SK-N-SH (cell line): Measurements from ENCODE around the gene MAK. TPM values are rescaled to one million over a fixed set of nuclear protein-coding genes. Genes with fewer than 3 reads are reported as not detected.

Source experiments
- CTCF ChIA-PET: fragments of 300-600, 350-600 bp; formaldehyde crosslinking; extraction: SDS; loops from one replicate; lab custom pipeline; 2021; lab: Yijun Ruan, JAX
- POLR2A ChIA-PET: fragments of 350-600 bp; sonication (Branson Sonifier 250); formaldehyde crosslinking; extraction: SDS; loops from one replicate; lab custom pipeline; 2020; ENCODE audit warnings: antibody characterized with exemption, inconsistent platforms; lab: Yijun Ruan, JAX
- DNase-seq: peaks from one replicate; pipeline ENCODE4 v3.0.0; 2012
- H2AFZ ChIP-seq: fragments of 200-600 bp; sonication (generic); 2 replicates; pipeline ENCODE4 v1.8.1; 2016; ENCODE audit warnings: antibody characterized with exemption, mild to moderate bottlenecking, low read depth
- H3F3A ChIP-seq: fragments of 200-600 bp; sonication (generic); replicated peaks from 2 replicates; pipeline ENCODE3; 2016; ENCODE audit warnings: antibody characterized with exemption, mild to moderate bottlenecking; ENCODE audit not compliant: insufficient read depth
- H3K27ac ChIP-seq, 2 experiments: fragments of 200-500 bp in 1 of 2; fragments of 200-600 bp in 1 of 2; sonication (Bioruptor generic) in 1 of 2; sonication (generic), shearing (Covaris generic) in 1 of 2; 2 replicates each; pipeline versions ENCODE4 v1.5.1 to v1.6.1; 2014 to 2016; ENCODE audit warnings: low read depth in 2 of 2, inconsistent platforms in 1 of 2, low read length in 1 of 2, mild to moderate bottlenecking in 1 of 2, mixed read lengths in 1 of 2
- H3K27me3 ChIP-seq: fragments of 200-600 bp; sonication (generic), shearing (Covaris generic); 2 replicates; pipeline ENCODE4 v1.6.1; 2016; ENCODE audit warnings: mixed run types; ENCODE audit not compliant: insufficient read depth
- H3K36me3 ChIP-seq, 2 experiments: fragments of 200-500 bp in 1 of 2; fragments of 200-600 bp in 1 of 2; sonication (Bioruptor generic) in 1 of 2; sonication (generic) in 1 of 2; replicated peaks in 1 of 2; 2 replicates each; pipeline versions ENCODE3 to v1.5.1; 2014 to 2016; ENCODE audit warnings: low read length in 1 of 2, mild to moderate bottlenecking in 1 of 2; ENCODE audit not compliant: insufficient read depth in 2 of 2, control insufficient read depth in 1 of 2
- H3K4me1 ChIP-seq, 2 experiments: fragments of 200-500 bp in 1 of 2; fragments of 200-600 bp in 1 of 2; sonication (Bioruptor generic) in 1 of 2; sonication (generic), shearing (Covaris generic) in 1 of 2; 2 replicates each; pipeline versions ENCODE4 v1.5.1 to v1.6.1; 2014 to 2016; ENCODE audit warnings: low read depth in 1 of 2, low read length in 1 of 2, mixed run types in 1 of 2; ENCODE audit not compliant: insufficient read depth in 2 of 2, control insufficient read depth in 1 of 2
- H3K4me2 ChIP-seq: fragments of 200-600 bp; sonication (generic), shearing (Covaris generic); 2 replicates; pipeline ENCODE4 v1.6.1; 2017; ENCODE audit warnings: mixed run types
- H3K4me3 ChIP-seq, 2 experiments: fragments of 200-500 bp in 1 of 2; fragments of 200-600 bp in 1 of 2; sonication (Bioruptor generic) in 1 of 2; sonication (generic), shearing (Covaris generic) in 1 of 2; 2 replicates each; pipeline versions ENCODE4 v1.5.1 to v1.8.1; 2014 to 2016; ENCODE audit warnings: low read depth in 2 of 2, inconsistent platforms in 1 of 2, low read length in 1 of 2, mild to moderate bottlenecking in 1 of 2, mixed read lengths in 1 of 2, moderate library complexity in 1 of 2
- H3K79me2 ChIP-seq: fragments of 200-600 bp; sonication (generic); 2 replicates; pipeline ENCODE4 v1.8.1; 2017; ENCODE audit warnings: mild to moderate bottlenecking; ENCODE audit not compliant: insufficient read depth
- H3K9ac ChIP-seq: fragments of 200-600 bp; sonication (generic); 2 replicates; pipeline ENCODE4 v1.6.1; 2017; ENCODE audit warnings: mixed run types
- H3K9me2 ChIP-seq: fragments of 200-600 bp; sonication (generic); 2 replicates; pipeline ENCODE4 v1.6.1; 2017; ENCODE audit warnings: mixed run types
- H3K9me3 ChIP-seq: fragments of 200-600 bp; sonication (generic); 2 replicates; pipeline ENCODE4 v1.6.1; 2017; ENCODE audit warnings: mixed run types, mild to moderate bottlenecking, moderate library complexity
- H4K20me1 ChIP-seq: fragments of 200-600 bp; sonication (generic); 2 replicates; pipeline ENCODE4 v1.6.1; 2017; ENCODE audit warnings: mild to moderate bottlenecking, mixed run types; ENCODE audit not compliant: insufficient read depth
- CHD2 ChIP-seq: fragments of 150-350 bp; IDR thresholded peaks from 2 replicates; pipeline ENCODE4 v1.6.1; 2018; ENCODE audit warnings: low read length; ENCODE audit not compliant: partially characterized antibody
- EP300 ChIP-seq, 2 experiments: IDR thresholded peaks; 2 replicates each; pipeline versions ENCODE4 v1.4.0 to v1.6.1; 2012; ENCODE audit warnings: borderline replicate concordance in 1 of 2, low read depth in 1 of 2, low read length in 1 of 2
- EZH2phosphoT487 ChIP-seq: fragments of 200-600 bp; sonication (generic); IDR thresholded peaks from 2 replicates; pipeline ENCODE4 v1.6.1; 2017; ENCODE audit warnings: low read depth, mixed run types, mild to moderate bottlenecking, antibody characterized with exemption, moderate library complexity, borderline replicate concordance
- FOXJ3 ChIP-seq: sonication (generic); formaldehyde crosslinking; IDR thresholded peaks from 2 replicates; pipeline ENCODE4 v1.5.1; 2020; ENCODE audit warnings: mild to moderate bottlenecking, missing genetic modification reagents
- FOXM1 ChIP-seq: IDR thresholded peaks from 2 replicates; pipeline ENCODE4 v1.4.0; 2012; ENCODE audit warnings: low read depth, mild to moderate bottlenecking
- GATA2 ChIP-seq: sonication (generic); formaldehyde crosslinking; IDR thresholded peaks from 2 replicates; pipeline ENCODE4 v1.5.0; 2020; ENCODE audit warnings: mild to moderate bottlenecking, missing genetic modification reagents
- JUND ChIP-seq: IDR thresholded peaks from 2 replicates; pipeline ENCODE4 v1.4.0; 2012
- NFIC ChIP-seq: IDR thresholded peaks from 2 replicates; pipeline ENCODE4 v1.4.0; 2012; ENCODE audit warnings: borderline replicate concordance
- RCOR1 ChIP-seq: fragments of 150-350 bp; IDR thresholded peaks from 2 replicates; pipeline ENCODE4 v1.6.1; 2017; ENCODE audit warnings: antibody characterized with exemption, low read length
- RFX5 ChIP-seq: IDR thresholded peaks from 2 replicates; pipeline ENCODE4 v1.6.1; 2012; ENCODE audit warnings: mild to moderate bottlenecking, improper control_type of control experiment, low read length
- RXRA ChIP-seq: IDR thresholded peaks from 2 replicates; pipeline ENCODE4 v1.4.0; 2012; ENCODE audit warnings: low read depth, mild to moderate bottlenecking, borderline replicate concordance
- SMC3 ChIP-seq: IDR thresholded peaks from 2 replicates; pipeline ENCODE4 v1.6.1; 2012; ENCODE audit warnings: low read depth, low read length, improper control_type of control experiment
- TEAD4 ChIP-seq: IDR thresholded peaks from 2 replicates; pipeline ENCODE4 v1.4.0; 2012; ENCODE audit warnings: mild to moderate bottlenecking, borderline replicate concordance; ENCODE audit not compliant: insufficient read depth
- YY1 ChIP-seq: IDR thresholded peaks from 2 replicates; pipeline ENCODE4 v1.4.0; 2012; ENCODE audit warnings: low read depth, mild to moderate bottlenecking
- WGBS: methylation state at CpG from one replicate; pipeline ENCODE4 v1.1.6; 2017; ENCODE audit warnings: low lambda C conversion rate; 5-methylcytosine and 5-hydroxymethylcytosine counted together
- polyA plus RNA-seq, 3 experiments: library from polyadenylated mRNA; depleted of rRNA; stranded (reverse); fragments of >200 nt; gene quantifications; 2 replicates each; pipeline ENCODE4 v1.2.3, GENCODE V29; 2012
- TF ChIP-seq, protein P1 (sequence below): fragments of 200-600 bp; sonication (generic); IDR thresholded peaks from 2 replicates; pipeline ENCODE4 v1.6.1; 2017; ENCODE audit warnings: antibody characterized with exemption, mild to moderate bottlenecking, moderate library complexity
- TF ChIP-seq, protein P2 (sequence below): IDR thresholded peaks from 2 replicates; pipeline ENCODE4; 2012
- TF ChIP-seq, protein P3 (sequence below): IDR thresholded peaks from 2 replicates; pipeline ENCODE4 v1.4.0; 2012; ENCODE audit warnings: low read depth
- TF ChIP-seq, protein P4 (sequence below): fragments of 150-350 bp; IDR thresholded peaks from 2 replicates; pipeline ENCODE4 v1.6.1; 2016; ENCODE audit warnings: mild to moderate bottlenecking, low read depth, low read length
- TF ChIP-seq, protein P5 (sequence below): IDR thresholded peaks from 2 replicates; pipeline ENCODE4 v1.6.1; 2012; ENCODE audit warnings: mild to moderate bottlenecking, low read depth, low read length, moderate library complexity

The MAK gene
- polyA plus RNA-seq, 1 of the 3 experiments (the other 2 are of a cell fraction), result 0.02 TPM

DNA sequence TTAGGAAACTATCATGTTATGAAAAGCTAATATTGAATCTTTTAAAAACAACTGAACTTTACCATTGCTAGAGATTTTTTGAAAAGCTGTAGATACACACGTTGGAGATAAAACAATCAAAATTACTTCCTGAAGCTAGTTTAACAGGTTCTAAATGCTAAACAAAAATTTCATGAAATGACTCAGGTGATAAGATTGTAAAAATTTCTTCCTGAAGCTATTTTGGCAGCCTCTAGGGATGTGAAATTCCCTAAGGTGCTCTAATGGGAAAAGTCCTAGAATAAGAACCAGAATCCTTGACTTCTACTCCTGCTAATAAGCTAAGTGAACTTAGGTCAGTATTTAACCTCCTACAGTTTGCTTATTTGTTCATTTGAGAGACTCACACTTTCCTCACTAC lies 35.0 kb upstream of the MAK start:
- 30% methylated on average over 1 of the region's 1 CpG for WGBS
- Histone ChIP-seq H3K4me3 (no peak overlapping the region), H3F3A (no peaks in the 10 kb centered on the region), H3K79me2 (no peaks in the 10 kb centered on the region), H3K27me3 (no peaks in the 10 kb centered on the region), H3K9ac (no peak overlapping the region), H3K9me2 (no peaks in the 10 kb centered on the region)
- TF ChIP-seq NFIC (no peak), RCOR1 (no peak), FOXM1 (no peak)
- TF ChIP-seq, protein P1, sequence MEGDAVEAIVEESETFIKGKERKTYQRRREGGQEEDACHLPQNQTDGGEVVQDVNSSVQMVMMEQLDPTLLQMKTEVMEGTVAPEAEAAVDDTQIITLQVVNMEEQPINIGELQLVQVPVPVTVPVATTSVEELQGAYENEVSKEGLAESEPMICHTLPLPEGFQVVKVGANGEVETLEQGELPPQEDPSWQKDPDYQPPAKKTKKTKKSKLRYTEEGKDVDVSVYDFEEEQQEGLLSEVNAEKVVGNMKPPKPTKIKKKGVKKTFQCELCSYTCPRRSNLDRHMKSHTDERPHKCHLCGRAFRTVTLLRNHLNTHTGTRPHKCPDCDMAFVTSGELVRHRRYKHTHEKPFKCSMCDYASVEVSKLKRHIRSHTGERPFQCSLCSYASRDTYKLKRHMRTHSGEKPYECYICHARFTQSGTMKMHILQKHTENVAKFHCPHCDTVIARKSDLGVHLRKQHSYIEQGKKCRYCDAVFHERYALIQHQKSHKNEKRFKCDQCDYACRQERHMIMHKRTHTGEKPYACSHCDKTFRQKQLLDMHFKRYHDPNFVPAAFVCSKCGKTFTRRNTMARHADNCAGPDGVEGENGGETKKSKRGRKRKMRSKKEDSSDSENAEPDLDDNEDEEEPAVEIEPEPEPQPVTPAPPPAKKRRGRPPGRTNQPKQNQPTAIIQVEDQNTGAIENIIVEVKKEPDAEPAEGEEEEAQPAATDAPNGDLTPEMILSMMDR, result no peak
- TF ChIP-seq, all 33 proteins: peak for 0
- Histone ChIP-seq H3K4me1 (no peaks in the 10 kb centered on the region), H3K36me3 (no peaks in the 10 kb centered on the region), H3K27ac (no peak overlapping the region), H2AFZ (no peak overlapping the region), H3K4me2 (no peak overlapping the region), H4K20me1 (no peaks in the 10 kb centered on the region), H3K9me3 (no peaks in the 10 kb centered on the region)
- no peak for DNase-seq
- CTCF ChIA-PET, result interaction anchor here (0.9 to 1.0 kb wide), 2 partner anchors 12 to 195 kb away, joined by 3 to 4 read pairs; no protein-coding TSS in a partner anchor
- POLR2A ChIA-PET, result no interaction called here

DNA sequence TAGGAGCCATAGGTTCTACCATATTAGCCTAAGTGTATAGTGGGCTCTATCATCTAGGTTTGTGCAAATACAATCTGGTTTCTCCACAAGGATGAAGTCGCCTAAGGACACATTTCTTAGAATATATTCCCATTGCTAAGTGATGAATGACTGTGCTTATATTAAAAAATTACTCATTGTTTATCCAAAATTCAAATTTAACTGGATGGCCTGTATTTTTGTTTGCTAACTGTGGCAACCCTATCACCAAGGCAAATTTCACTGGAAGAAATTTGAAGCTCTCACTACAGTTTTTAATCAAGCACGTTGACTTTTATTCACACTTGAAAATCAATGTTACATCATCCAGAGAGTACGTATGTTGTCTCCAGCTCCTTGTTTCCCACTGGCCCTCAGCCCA lies 29.6 kb upstream of the MAK start:
- 58% methylated on average over 3 of the region's 3 CpGs for WGBS
- POLR2A ChIA-PET, result no interaction called here
- Histone ChIP-seq H3K36me3 (no peaks in the 10 kb centered on the region), H3F3A (no peaks in the 10 kb centered on the region), H3K27ac (no peak overlapping the region), H3K79me2 (no peaks in the 10 kb centered on the region), H3K9me3 (no peaks in the 10 kb centered on the region), H3K4me2 (no peak overlapping the region), H3K27me3 (no peaks in the 10 kb centered on the region), H3K4me3 (no peak overlapping the region), H2AFZ (no peak overlapping the region), H3K9ac (no peak overlapping the region), H3K9me2 (no peaks in the 10 kb centered on the region), H4K20me1 (no peaks in the 10 kb centered on the region), H3K4me1 (no peaks in the 10 kb centered on the region)
- no peak for DNase-seq
- CTCF ChIA-PET, result no interaction called here
- TF ChIP-seq JUND, result no peak
- TF ChIP-seq, protein P2, sequence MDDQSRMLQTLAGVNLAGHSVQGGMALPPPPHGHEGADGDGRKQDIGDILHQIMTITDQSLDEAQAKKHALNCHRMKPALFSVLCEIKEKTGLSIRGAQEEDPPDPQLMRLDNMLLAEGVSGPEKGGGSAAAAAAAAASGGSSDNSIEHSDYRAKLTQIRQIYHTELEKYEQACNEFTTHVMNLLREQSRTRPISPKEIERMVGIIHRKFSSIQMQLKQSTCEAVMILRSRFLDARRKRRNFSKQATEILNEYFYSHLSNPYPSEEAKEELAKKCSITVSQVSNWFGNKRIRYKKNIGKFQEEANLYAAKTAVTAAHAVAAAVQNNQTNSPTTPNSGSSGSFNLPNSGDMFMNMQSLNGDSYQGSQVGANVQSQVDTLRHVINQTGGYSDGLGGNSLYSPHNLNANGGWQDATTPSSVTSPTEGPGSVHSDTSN, result no peak
- no peak for TF ChIP-seq FOXM1
- TF ChIP-seq RXRA, result no peak
- no peak for TF ChIP-seq RFX5
- TF ChIP-seq EZH2phosphoT487, result no peak
- no peak for TF ChIP-seq FOXJ3 (CRISPR knock-in tag)
- no peak for TF ChIP-seq YY1
- no peak for TF ChIP-seq SMC3
- TF ChIP-seq, protein P3, sequence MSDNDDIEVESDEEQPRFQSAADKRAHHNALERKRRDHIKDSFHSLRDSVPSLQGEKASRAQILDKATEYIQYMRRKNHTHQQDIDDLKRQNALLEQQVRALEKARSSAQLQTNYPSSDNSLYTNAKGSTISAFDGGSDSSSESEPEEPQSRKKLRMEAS, result no peak
- TF ChIP-seq CHD2, result no peak
- TF ChIP-seq GATA2 (CRISPR knock-in tag), result no peak
- no peak for TF ChIP-seq TEAD4
- no peak for TF ChIP-seq EP300 (IDR thresholded peaks at IDR 0.05; ENCODE audit: borderline replicate concordance in 1 of 2, low read depth in 1 of 2, low read length in 1 of 2)
- TF ChIP-seq, protein P4, sequence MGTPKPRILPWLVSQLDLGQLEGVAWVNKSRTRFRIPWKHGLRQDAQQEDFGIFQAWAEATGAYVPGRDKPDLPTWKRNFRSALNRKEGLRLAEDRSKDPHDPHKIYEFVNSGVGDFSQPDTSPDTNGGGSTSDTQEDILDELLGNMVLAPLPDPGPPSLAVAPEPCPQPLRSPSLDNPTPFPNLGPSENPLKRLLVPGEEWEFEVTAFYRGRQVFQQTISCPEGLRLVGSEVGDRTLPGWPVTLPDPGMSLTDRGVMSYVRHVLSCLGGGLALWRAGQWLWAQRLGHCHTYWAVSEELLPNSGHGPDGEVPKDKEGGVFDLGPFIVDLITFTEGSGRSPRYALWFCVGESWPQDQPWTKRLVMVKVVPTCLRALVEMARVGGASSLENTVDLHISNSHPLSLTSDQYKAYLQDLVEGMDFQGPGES, result no peak
- TF ChIP-seq, protein P5, sequence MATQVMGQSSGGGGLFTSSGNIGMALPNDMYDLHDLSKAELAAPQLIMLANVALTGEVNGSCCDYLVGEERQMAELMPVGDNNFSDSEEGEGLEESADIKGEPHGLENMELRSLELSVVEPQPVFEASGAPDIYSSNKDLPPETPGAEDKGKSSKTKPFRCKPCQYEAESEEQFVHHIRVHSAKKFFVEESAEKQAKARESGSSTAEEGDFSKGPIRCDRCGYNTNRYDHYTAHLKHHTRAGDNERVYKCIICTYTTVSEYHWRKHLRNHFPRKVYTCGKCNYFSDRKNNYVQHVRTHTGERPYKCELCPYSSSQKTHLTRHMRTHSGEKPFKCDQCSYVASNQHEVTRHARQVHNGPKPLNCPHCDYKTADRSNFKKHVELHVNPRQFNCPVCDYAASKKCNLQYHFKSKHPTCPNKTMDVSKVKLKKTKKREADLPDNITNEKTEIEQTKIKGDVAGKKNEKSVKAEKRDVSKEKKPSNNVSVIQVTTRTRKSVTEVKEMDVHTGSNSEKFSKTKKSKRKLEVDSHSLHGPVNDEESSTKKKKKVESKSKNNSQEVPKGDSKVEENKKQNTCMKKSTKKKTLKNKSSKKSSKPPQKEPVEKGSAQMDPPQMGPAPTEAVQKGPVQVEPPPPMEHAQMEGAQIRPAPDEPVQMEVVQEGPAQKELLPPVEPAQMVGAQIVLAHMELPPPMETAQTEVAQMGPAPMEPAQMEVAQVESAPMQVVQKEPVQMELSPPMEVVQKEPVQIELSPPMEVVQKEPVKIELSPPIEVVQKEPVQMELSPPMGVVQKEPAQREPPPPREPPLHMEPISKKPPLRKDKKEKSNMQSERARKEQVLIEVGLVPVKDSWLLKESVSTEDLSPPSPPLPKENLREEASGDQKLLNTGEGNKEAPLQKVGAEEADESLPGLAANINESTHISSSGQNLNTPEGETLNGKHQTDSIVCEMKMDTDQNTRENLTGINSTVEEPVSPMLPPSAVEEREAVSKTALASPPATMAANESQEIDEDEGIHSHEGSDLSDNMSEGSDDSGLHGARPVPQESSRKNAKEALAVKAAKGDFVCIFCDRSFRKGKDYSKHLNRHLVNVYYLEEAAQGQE, result no peak
- no peak for TF ChIP-seq NFIC
